Smooth muscle cell of the brain vasculature (primary cell): ENCODE measurements around the gene PSORS1C1.
A peak's percentile ranks its signal among the peaks of the same experiment; 100 is the strongest.

ENCODE experiments used
- DNase-seq: peaks from one replicate; pipeline ENCODE4 v3.0.0-alpha.2; 2012; ENCODE audit warnings: low read depth, low spot score

PSORS1C1 gene

GRCh38 chr6:31096215-31096614 is 18.4 kb upstream of the PSORS1C1 start:
- DNase-seq, result no peak

GRCh38 chr6:31096656-31097055 is 17.9 kb upstream of the PSORS1C1 start:
- no peak for DNase-seq

DNA sequence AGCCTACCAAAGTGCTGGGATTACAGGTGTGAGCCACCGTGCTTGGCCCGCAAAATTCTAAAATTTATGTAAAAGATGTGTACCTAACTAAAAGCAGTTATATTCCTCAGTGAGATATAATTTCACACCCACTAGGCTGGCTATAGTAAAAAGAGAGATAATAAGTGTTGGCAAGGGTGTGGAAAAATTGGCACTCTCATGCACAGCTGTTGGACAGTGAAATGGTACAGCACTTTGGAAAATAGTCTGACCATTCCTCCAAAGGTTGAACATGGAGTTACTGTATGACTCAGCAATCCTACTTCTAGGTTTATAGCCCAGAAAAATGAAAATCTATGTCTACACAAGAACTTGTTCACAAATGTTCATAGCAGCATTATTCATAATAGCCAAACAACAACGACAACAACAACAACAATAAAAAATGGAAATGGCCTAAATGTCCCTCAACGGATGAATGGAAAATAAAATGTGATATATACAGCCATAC is 16.1 kb upstream of the PSORS1C1 start:
- DNase-seq, result no peak

GRCh38 chr6:31103136-31103535 is 11.5 kb upstream of the PSORS1C1 start:
- DNase-seq, result no peak

GRCh38 chr6:31107052-31107451 is 7.5 kb upstream of the PSORS1C1 start:
- no peak for DNase-seq

DNA sequence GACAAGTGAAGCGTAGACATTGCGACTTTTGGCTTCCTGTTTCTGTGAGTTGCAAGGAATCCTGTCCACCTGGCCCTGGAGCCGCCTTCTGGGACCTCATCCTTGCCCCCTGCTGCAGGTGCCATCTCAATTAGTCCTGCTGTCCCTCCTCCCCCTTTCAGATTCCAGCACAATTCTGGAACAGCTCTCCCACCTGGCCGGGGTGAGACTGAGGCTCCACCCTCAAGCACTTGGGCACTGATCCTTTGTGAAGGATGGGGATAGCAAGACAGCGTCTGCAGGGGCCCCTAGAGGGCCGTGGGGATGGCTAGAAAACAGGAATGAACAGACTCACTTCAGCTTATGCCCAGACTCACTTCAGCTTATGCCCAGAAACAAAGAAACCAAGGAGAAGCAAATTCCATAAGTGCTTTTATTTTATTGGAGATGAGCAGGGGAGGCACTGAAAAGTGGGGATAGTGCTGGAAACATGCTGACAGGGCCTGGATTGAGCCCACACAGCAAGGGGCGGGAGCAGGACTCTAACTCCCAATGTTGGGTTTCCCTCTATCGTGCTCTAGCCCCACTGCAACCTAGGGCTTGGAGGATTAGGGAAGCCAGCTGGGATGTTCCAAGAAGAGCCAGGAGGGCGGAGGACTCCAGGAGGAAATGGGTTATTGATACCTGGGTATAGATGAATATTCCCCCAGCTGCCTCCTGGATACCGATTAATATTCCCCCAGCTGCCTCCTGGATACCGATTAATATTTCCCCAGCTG is 3.6 kb upstream of the PSORS1C1 start:
- no peak for DNase-seq

DNA sequence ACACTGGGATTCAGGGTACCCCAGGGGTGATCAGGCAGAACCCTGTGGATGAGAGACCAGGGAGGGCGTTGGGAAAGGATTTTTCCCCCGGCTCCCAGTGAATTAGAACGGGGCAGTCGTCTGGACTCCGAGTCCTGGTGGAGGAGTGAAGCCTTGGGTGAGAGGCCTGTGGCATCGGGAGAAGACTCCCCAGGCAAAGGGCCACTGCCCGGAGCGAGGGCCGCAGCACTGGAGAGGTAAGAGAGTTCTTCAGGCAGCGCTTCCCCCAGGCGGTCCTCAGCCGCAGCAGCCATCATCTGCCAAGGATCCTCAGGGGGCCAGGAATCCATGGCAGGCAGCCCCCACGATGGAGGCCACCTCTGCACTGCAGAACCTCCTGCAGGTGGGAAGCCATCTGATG is 2.9 kb upstream of the PSORS1C1 start:
- DNase-seq, result no peak

GRCh38 chr6:31112478-31112877 is 2.1 kb upstream of the PSORS1C1 start, which contains the start of gene C6orf15:
Gene C6orf15 (minus strand): TSS chr6:31112575. CDS start chr6:31112555, 20 bp downstream.
- no peak for DNase-seq

DNA sequence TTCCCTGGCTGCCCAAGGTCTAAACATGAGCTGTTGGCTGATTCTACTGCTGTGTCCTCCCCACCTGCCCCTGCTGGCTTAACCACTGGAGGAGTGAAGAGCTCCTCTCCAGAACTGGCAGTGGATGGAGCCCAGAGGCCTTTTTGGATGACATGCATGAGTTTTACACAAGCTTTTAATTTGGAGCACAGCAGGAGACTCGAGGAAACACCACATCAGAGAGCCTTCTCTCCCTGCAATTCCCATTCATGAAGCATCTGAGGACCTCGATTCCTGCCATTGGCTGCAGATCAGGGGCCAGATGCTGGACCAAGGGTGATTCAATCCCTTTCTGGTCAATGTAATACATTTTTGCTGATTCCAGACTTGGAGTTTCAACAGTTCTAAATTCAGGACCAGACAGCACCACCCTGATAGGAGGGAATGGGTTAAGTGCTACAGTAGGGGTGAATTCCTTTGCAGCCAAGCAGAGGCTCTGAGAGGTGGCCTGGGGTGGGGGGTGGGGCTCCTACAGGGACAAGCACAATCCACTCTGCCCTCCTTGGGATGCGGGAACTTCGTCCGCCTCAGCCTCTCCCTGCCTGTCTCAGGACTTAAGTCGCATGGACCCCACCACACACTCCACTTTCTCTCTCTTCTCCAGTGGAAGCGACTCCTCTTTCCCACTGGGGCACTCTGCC is 599 bp upstream of the PSORS1C1 start:
- peak; percentile 69 for DNase-seq

GRCh38 chr6:31114970-31115849 is 610 bp downstream of the PSORS1C1 start:
- no peak for DNase-seq

DNA sequence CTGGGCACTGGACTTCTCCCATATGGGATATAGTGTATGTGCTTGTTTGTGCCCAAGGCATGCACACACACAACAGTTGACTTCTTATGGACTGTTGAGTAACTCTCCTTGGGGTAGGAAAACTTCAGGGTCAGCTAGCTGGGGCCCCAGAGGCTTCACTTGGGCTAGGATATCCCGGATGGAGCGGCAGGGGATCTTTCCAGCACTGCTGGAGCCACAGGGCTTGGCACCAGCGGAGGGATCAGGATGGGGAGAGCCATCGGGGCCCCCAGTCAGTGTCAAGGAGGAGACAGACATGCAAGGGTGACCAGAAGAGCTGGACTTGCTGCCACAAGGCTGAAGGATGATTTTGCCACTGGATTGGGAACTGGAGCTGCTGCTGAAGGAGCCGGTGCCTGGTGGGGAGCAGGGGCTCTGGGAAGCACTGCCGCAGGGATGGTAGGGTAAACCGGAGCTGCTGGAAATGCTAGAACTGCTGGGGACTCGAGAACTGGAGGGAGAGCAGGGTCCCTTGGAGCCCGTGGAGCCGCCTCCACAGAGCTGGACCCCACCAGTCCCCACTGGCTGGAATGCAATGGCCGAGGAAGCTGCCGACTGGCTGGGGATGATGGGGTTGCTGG is 1.5 kb downstream of the PSORS1C1 start:
- DNase-seq, result no peak

DNA sequence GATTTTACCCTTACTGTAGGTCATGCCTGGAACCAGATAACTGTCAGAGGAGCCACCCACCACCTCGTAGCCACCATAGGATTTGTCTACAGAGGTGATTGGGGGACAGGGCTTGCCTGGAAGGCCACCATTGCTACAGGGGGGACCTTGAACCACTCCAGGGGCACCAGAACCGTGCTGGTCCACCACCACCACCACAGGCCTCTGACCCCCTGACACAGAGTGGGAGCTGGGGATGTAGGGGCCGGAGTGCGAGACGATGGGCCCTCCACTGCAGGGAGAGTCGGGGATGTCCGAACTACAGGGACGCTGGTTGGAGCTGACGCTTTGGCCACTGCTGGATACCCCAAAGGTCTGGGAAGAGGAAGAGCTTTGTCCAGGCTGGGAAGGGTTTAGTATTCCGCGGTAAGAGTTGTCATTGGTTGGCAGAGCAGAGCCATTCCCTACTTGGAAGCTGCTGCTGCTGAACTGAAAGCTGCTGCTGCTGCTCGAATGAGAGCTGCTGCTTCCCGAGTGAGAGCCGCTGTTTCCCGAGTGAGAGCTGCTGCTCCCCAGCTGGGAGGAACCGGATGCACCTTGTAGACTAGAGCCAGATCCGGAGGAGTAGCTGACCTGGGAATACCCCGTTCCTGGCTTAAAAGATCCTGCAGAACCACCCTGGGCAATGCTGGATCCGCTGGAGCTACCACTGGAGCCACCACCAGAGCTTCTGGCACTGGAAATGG is 2.2 kb downstream of the PSORS1C1 start:
- DNase-seq, result no peak

- DNase-seq, result no peak
Observed at GRCh38 chr6:31118178-31118577, 3.6 kb downstream of the PSORS1C1 start.

DNA sequence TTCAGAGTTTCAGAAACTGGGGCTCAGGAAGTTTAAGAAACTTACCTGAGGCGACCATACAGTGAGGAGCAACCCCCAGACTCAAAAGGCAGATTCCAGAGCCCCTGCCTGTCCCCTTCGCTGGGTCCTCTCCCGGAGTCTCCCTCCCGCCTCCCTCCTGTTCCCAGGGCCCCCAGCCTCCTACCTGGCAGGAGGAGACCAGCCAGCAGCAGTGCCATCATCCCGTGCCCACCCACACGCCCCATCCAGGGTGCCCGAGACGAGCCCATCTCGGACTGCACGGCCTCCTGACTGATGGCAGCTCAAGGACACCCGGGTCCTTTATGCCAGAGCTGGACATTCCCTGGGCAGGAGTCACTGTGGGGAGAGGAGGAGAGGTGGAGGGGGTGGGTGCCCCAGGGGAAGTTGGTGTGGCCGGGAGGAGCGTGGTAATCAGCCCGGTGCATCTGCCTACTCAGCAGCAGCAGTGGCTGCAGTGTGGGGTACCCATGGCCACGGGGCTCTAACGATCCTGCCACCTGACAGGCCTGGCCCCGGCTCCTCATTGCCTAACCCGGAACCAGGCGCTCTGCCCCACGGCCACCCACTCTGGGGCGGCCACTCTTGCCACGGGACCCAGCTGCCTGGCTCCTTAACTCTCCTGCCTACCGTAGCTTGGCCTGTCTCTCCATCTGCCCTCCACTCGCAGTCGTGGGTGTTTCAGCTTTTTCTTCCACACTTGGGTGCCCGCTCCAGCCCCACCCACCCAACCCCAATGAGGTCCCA is 5.7 kb downstream of the PSORS1C1 start, which contains the start of gene CDSN:
Gene CDSN, minus strand, starts transcription at position 296 of the 765 bp plus-strand sequence. Its CDS starts 27 bp downstream, at position 269.
- no peak for DNase-seq

- DNase-seq, result no peak
Observed at GRCh38 chr6:31121131-31121790, 6.7 kb downstream of the PSORS1C1 start.

- peak; percentile 57 for DNase-seq
Observed at GRCh38 chr6:31122791-31123706, 8.4 kb downstream of the PSORS1C1 start.

DNA sequence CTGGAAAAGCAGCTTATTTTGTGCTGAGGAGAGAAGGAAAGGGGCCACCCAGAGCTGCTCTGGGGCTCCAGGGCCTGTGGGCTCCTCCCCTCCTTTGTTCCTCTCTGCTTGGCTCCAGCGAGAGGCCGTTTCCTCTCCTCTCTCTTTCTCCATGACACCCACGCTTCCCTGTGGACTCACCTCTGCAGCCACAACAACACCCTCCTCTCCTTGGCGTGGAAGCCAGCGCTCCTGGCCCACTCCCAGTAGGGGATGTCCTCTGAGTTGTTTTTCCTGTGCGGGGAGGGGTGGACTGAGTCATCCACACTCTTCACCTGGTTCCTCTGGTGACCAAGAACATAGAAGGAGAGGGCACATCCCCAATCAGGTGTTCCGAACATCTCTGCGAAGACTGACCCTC is 10.6 kb downstream of the PSORS1C1 start:
- DNase-seq, result no peak
